HepG2 (cell line): ENCODE data around the gene DLST. TPM values are rescaled to one million over a fixed set of nuclear protein-coding genes. Genes with fewer than 3 reads are reported as not detected.

Experiments used
- CTCF ChIP-seq: sonication (generic); formaldehyde crosslinking; IDR thresholded peaks from 2 replicates; pipeline ENCODE4 v1.5.0; 2020; ENCODE audit warnings: mild to moderate bottlenecking, missing genetic modification reagents, moderate library complexity
- DNMT3B ChIP-seq: conservative IDR thresholded peaks from 2 replicates; pipeline ENCODE4 v1.6.1; 2016; ENCODE audit warnings: missing biosample characterization, control low read depth
- HMGA1 ChIP-seq: sonication (generic); formaldehyde crosslinking; conservative IDR thresholded peaks from 2 replicates; pipeline ENCODE4 v1.4.0; 2020; ENCODE audit warnings: missing genetic modification reagents
- HNF4A ChIP-seq: sonication (generic); formaldehyde crosslinking; IDR thresholded peaks from 2 replicates; pipeline ENCODE4 v1.4.0; 2020; ENCODE audit warnings: missing genetic modification reagents
- HNRNPH1 ChIP-seq: fragments of 200-400 bp; formaldehyde crosslinking; optimal IDR thresholded peaks from 2 replicates; pipeline ENCODE3; 2017; ENCODE audit warnings: mild to moderate bottlenecking, low read depth, low read length
- HNRNPK ChIP-seq: fragments of 200-400 bp; formaldehyde crosslinking; IDR thresholded peaks from 2 replicates; pipeline ENCODE4 v1.6.1; 2018; ENCODE audit warnings: low read length, low read depth, moderate library complexity, mild to moderate bottlenecking; ENCODE audit not compliant: poor library complexity, severe bottlenecking
- IKZF1 ChIP-seq: fragments of 450-650 bp; IDR thresholded peaks from 2 replicates; pipeline ENCODE4 v1.7.1; 2016
- JUN ChIP-seq: sonication (generic); formaldehyde crosslinking; IDR thresholded peaks from 2 replicates; pipeline ENCODE4 v1.4.0; 2020; ENCODE audit warnings: mild to moderate bottlenecking, missing genetic modification reagents
- LBX2 ChIP-seq: sonication (generic); formaldehyde crosslinking; IDR thresholded peaks from 2 replicates; pipeline ENCODE4 v1.5.0; 2020; ENCODE audit warnings: missing genetic modification reagents, mild to moderate bottlenecking, borderline replicate concordance
- MXD1 ChIP-seq: sonication (generic); formaldehyde crosslinking; IDR thresholded peaks from 2 replicates; pipeline ENCODE4 v1.4.0; 2020; ENCODE audit warnings: mild to moderate bottlenecking, missing genetic modification reagents
- NR2F2 ChIP-seq: IDR thresholded peaks from 2 replicates; pipeline ENCODE4 v1.6.1; 2012; ENCODE audit warnings: low read depth, inconsistent platforms, borderline replicate concordance
- POLR2AphosphoS2 ChIP-seq: IDR thresholded peaks from 2 replicates; pipeline ENCODE4 v1.6.1; 2011; ENCODE audit warnings: low read depth, low read length, improper control_type of control experiment
- ZBTB1 ChIP-seq: sonication (generic); formaldehyde crosslinking; IDR thresholded peaks from 2 replicates; pipeline ENCODE4 v1.4.0; 2020; ENCODE audit warnings: missing genetic modification reagents, borderline replicate concordance
- ZHX2 ChIP-seq, 2 experiments: sonication (generic) in 1 of 2; formaldehyde crosslinking in 1 of 2; IDR thresholded peaks; 2 replicates each; pipeline versions ENCODE4 v1.6.1 to v1.9.0; 2014 to 2022; ENCODE audit warnings: antibody characterized with exemption in 1 of 2, borderline replicate concordance in 1 of 2, inconsistent platforms in 1 of 2, low read depth in 1 of 2, missing genetic modification reagents in 1 of 2
- ZNF337 ChIP-seq: sonication (generic); formaldehyde crosslinking; IDR thresholded peaks from 2 replicates; pipeline ENCODE4 v1.5.1; 2020; ENCODE audit warnings: missing genetic modification reagents, low read depth, mild to moderate bottlenecking, borderline replicate concordance
- ZNF562 ChIP-seq: sonication (generic); formaldehyde crosslinking; IDR thresholded peaks from 2 replicates; pipeline ENCODE4 v1.8.0; 2022; ENCODE audit warnings: missing genetic modification reagents, borderline replicate concordance
- ZNF570 ChIP-seq: sonication (generic); formaldehyde crosslinking; IDR thresholded peaks from 2 replicates; pipeline ENCODE4 v1.4.0; 2020; ENCODE audit warnings: mild to moderate bottlenecking, missing genetic modification reagents, borderline replicate concordance
- ZNF704 ChIP-seq: sonication (generic); formaldehyde crosslinking; IDR thresholded peaks from 2 replicates; pipeline ENCODE4 v1.8.1; 2023; ENCODE audit warnings: mild to moderate bottlenecking, inconsistent platforms, moderate library complexity, missing genetic modification reagents, borderline replicate concordance
- ZNF709 ChIP-seq: sonication (generic); formaldehyde crosslinking; IDR thresholded peaks from 2 replicates; pipeline ENCODE4 v1.5.0; 2020; ENCODE audit warnings: mild to moderate bottlenecking, missing genetic modification reagents
- polyA plus RNA-seq, 8 experiments: library from polyadenylated mRNA; depleted of rRNA in 3 of 8; stranded (reverse) in 7 of 8; unstranded in 1 of 8; fragments of >200 nt; fragmentation: Illumina TruSeq in 4 of 8; extraction: Trizol in 4 of 8; gene quantifications; 2 replicates each; pipeline versions ENCODE4 v1.2.1 to v1.2.3, GENCODE V29; 2011 to 2016; ENCODE audit warnings: low read depth in 4 of 8, missing spikeins in 1 of 8, mixed read lengths in 1 of 8; ENCODE audit not compliant: insufficient read depth in 1 of 8
- total RNA-seq, 5 experiments: library from RNA; depleted of rRNA; stranded (reverse); fragments of >200 nt; fragmentation: Illumina TruSeq; extraction: Trizol; gene quantifications; 2 replicates each; pipeline ENCODE4 v1.2.3, GENCODE V29; 2016; ENCODE audit warnings: low read depth in 1 of 5

Gene DLST
- total and polyA plus RNA-seq, 2 of the 13 experiments (the other 11 are each of a cell fraction or from before 2014, with no cell fraction given) = 56.5 to 94.3 TPM

GRCh38 chr14:74922752-74923401, 41.2 kb downstream of the DLST start, which contains the start of gene RPS6KL1 (continued):
- TF ChIP-seq IKZF1 = no peak
- no peak for TF ChIP-seq DNMT3B (CRISPR knock-in tag)
- no peak for TF ChIP-seq HNRNPH1
- TF ChIP-seq ZBTB1 = no peak
- TF ChIP-seq JUN (CRISPR knock-in tag) = 0 out of 2 replicates have a peak, but pooled peaks have one; percentile 53
- no peak for TF ChIP-seq HNF4A (CRISPR knock-in tag)
- no peak for TF ChIP-seq LBX2
- no peak for TF ChIP-seq ZNF704
- TF ChIP-seq HNRNPK = peak; percentile 77
- peak; percentile 25; the same call in 1 of the 2 replicates for TF ChIP-seq CTCF
- no peak for TF ChIP-seq ZNF562 (CRISPR knock-in tag)
- TF ChIP-seq ZNF337 = no peak
- TF ChIP-seq ZNF570 (CRISPR knock-in tag) = no peak
- TF ChIP-seq NR2F2 = no peak
- TF ChIP-seq MXD1 = peak; percentile 80
- no peak for TF ChIP-seq ZHX2 (IDR thresholded peaks at IDR 0.05; ENCODE audit: low read depth)
- no peak for TF ChIP-seq ZHX2 (CRISPR knock-in tag; IDR thresholded peaks at IDR 0.05; ENCODE audit: borderline replicate concordance)
- TF ChIP-seq ZNF709 (CRISPR knock-in tag) = no peak
- TF ChIP-seq HMGA1 = no peak
- no peak for TF ChIP-seq POLR2AphosphoS2
